AG04450 (cell line): Measurements from ENCODE around the gene GALNT11. TPM values are rescaled to one million over a fixed set of nuclear protein-coding genes. Genes with fewer than 3 reads are reported as not detected.
"Not testable (repeated sequence)": the region's sequence is repeated elsewhere in the genome, so short reads cannot be mapped to it uniquely, and the experiment has no call there.

Experiments
- CTCF ChIA-PET: fragments of 300-600, 350-600 bp; formaldehyde crosslinking; extraction: SDS; loops from one replicate; lab custom pipeline; 2022; ENCODE audit warnings: antibody characterized with exemption, inconsistent platforms; lab: Charles Lee
- POLR2A ChIA-PET: fragments of 350-600 bp; formaldehyde crosslinking; extraction: SDS; loops from one replicate; lab custom pipeline; 2021; ENCODE audit warnings: antibody characterized with exemption, inconsistent platforms; lab: Yijun Ruan, JAX
- DNase-seq: peaks from one replicate; pipeline ENCODE4 v3.0.0-alpha.2; 2011; ENCODE audit warnings: low read depth, low spot score
- H3K27ac ChIP-seq: one replicate; pipeline ENCODE4 v1.5.1; 2012; ENCODE audit warnings: low read depth, low read length, control low read depth
- H3K27me3 ChIP-seq: one replicate; pipeline ENCODE4 v1.6.0; 2012; ENCODE audit warnings: low read length; ENCODE audit not compliant: control insufficient read depth, insufficient read depth
- H3K4me3 ChIP-seq: 2 replicates; pipeline ENCODE4 v1.5.1; 2011; ENCODE audit warnings: mild to moderate bottlenecking, low read depth, low read length, control low read depth
- H3K9me3 ChIP-seq: 2 replicates; pipeline ENCODE4 v1.5.1; 2012; ENCODE audit warnings: low read length; ENCODE audit not compliant: control insufficient read depth, insufficient read depth
- polyA plus RNA-seq: library from polyadenylated mRNA; depleted of rRNA; stranded (reverse); fragments of >200 nt; gene quantifications from 2 replicates; pipeline ENCODE4 v1.2.3, GENCODE V29; 2011
- TF ChIP-seq, protein P1 (sequence below): IDR thresholded peaks from 2 replicates; pipeline ENCODE4 v1.5.1; 2011; ENCODE audit warnings: low read depth, low read length, control low read depth, inconsistent platforms

Gene GALNT11
- polyA plus RNA-seq, 1 experiment: 37.6 TPM

DNA sequence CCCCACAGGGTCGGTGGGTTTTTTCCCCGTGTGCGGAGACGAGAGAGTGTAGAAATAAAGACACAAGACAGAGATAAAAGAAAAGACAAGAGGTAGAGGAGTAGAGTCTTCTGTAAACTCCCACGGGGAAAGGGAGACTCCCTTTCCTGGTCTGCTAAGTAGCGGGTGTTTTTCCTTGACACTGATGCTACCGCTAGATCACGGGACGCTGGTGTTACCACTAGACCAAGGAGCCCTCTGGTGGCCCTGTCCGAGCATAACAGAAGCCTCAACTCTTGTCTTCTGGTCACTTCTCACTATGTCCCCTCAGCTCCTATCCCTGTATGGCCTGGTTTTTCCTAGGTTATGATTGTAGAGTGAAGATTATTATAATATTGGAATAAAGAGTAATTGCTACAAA is 4.6 kb downstream of the GALNT11 start:
- TF ChIP-seq, protein P1, sequence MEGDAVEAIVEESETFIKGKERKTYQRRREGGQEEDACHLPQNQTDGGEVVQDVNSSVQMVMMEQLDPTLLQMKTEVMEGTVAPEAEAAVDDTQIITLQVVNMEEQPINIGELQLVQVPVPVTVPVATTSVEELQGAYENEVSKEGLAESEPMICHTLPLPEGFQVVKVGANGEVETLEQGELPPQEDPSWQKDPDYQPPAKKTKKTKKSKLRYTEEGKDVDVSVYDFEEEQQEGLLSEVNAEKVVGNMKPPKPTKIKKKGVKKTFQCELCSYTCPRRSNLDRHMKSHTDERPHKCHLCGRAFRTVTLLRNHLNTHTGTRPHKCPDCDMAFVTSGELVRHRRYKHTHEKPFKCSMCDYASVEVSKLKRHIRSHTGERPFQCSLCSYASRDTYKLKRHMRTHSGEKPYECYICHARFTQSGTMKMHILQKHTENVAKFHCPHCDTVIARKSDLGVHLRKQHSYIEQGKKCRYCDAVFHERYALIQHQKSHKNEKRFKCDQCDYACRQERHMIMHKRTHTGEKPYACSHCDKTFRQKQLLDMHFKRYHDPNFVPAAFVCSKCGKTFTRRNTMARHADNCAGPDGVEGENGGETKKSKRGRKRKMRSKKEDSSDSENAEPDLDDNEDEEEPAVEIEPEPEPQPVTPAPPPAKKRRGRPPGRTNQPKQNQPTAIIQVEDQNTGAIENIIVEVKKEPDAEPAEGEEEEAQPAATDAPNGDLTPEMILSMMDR: peak; percentile 25; the same call in 1 of the 2 replicates
- H3K4me3 ChIP-seq, CTCF ChIA-PET, POLR2A ChIA-PET, H3K9me3 ChIP-seq, H3K27ac ChIP-seq, H3K27me3 ChIP-seq, DNase-seq: not testable (repeated sequence)

DNA sequence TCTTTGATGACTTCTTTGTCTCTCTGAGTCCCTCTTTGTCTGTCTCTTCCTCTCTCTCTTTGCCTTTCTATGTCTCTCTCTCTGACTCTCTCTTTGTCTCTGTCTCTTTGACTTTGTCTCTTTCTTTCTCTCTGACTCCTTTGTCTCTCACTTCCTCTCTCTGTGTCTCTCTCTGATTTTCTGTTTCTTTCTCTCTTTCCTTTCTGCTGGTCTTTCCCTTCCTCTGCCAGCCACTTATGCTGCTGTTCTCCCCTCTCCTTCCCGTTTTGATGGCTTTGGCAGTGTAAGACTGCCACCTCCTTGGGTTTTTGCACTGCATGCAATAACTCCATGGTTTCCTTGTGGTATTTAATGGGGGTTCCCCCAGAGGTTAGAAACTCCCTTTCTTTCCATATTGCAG is 5.2 kb downstream of the GALNT11 start:
- H3K27ac ChIP-seq, DNase-seq, H3K27me3 ChIP-seq, CTCF ChIA-PET, H3K9me3 ChIP-seq, POLR2A ChIA-PET, H3K4me3 ChIP-seq: not testable (repeated sequence)

DNA sequence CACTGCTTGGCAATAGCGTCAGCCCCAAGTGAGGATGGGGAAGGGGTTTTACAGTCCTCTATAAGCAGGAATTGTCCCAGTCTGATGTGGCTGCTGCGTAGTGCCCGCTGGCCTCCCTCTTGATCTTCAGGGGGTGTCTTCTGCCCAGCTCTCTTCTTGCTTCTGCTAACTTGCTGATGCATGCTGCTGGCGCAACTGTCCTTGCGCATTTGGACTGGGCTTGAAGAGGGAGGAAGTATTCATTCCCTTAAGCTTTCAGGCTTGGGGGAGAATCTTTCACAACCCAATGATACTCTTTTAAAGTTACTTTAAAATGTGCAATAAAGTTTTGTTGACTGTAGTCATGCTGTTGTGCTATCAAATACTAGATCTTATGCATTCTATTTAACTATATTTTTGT is 10.3 kb downstream of the GALNT11 start:
- POLR2A ChIA-PET: no interaction called here

DNA sequence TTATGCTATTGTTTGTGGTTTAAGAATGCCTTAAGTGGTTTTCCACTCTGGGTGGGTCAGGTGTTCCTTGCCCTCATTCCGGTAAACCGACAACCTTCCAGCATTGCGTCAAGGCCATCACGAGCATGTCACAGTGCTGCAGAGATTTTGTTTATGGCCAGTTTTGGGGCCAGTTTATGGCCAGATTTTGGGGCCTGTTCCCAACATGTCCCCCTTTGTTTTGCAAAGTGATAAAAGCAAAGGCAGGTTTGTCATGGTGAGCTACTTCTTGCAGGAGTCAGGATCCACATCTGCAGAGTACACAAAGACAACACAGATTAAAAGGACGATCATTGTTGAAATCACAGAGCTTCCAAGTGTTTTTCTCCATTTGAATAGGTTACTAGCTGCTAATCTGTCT is 12.9 kb downstream of the GALNT11 start:
- CTCF ChIA-PET: interaction anchor here (0.7 kb wide), 1 partner anchor 668 kb away, joined by 3 read pairs; no protein-coding TSS in a partner anchor
- H3K27ac ChIP-seq, POLR2A ChIA-PET, H3K4me3 ChIP-seq, DNase-seq, H3K27me3 ChIP-seq, H3K9me3 ChIP-seq: not testable (repeated sequence)

More for the DNA sequence above, 10.3 kb downstream of the GALNT11 start:
- TF ChIP-seq, protein P1: no peak
- no peaks in the 10 kb centered on the region for H3K27me3 ChIP-seq
- no peak overlapping the region for H3K27ac ChIP-seq
- H3K4me3 ChIP-seq: no peak overlapping the region
- H3K9me3 ChIP-seq: peaks cover 10% of the 10 kb centered on the region; the same call in 1 of the 2 replicates
- CTCF ChIA-PET: no interaction called here
- no peak for DNase-seq

DNA sequence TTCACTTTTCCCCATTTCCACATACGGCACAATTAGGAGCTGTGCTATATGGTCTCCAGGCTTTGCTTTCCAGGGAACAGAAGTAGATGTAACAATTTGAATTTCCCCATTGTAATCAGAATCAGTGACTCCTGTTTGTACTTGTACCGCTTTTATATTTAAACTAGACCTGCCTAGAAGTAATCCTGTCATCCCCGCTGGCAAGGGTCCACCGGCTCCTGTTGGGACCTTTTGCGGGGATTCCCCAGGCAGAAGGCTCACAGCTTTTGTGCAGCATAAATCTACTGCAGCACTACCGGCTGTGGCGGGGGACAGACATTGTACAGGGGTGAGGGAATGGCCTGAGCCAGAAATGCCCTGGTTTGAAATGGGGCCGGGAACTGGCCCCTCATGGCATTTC is 17.6 kb downstream of the GALNT11 start:
- H3K27ac ChIP-seq, H3K27me3 ChIP-seq, H3K4me3 ChIP-seq, POLR2A ChIA-PET, DNase-seq, H3K9me3 ChIP-seq: not testable (repeated sequence)
- CTCF ChIA-PET: interaction anchor here (0.6 kb wide), 1 partner anchor 1588 kb away, joined by 3 read pairs; no protein-coding TSS in a partner anchor

DNA sequence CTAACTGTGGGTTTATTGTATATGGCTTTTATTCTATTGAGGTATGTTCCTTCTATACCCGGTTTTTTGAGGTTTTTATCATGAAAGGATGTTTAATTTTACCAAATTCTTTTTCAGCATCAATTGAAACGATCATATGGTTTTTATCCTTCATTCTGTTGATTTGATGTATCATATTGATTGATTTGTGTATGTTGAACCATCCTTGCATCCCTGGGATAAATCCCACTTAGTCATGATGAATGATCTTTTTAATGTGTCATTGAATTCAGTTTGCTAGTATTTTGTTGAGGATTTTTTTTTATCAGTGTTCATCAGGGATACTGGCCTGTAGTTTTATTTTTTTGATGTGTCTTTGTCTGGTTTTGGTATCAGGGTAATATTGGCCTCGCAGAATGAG is 19.4 kb downstream of the GALNT11 start:
- CTCF ChIA-PET, POLR2A ChIA-PET, H3K27me3 ChIP-seq, H3K27ac ChIP-seq, H3K4me3 ChIP-seq, DNase-seq, H3K9me3 ChIP-seq: not testable (repeated sequence)

DNA sequence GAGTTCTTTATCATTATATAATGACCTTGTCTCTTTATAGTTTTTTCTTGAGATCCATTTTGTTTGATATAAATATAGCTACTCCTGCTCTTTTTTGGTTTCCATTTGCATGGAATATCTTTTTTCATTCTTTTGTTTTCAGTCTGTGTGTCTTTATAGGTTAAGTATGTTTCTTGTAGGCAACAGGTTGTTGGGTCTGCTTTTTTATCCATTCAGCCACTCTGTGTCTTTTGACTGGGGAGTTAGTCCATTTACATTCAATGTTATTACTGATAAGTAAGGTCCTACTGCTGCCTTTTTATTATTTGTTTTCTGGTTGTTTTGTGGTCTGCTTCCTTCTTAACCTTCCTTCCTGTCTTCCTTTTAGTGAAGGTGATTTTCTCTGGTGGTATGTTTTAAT is 21.1 kb downstream of the GALNT11 start:
- Histone ChIP-seq H3K4me3 (no peak overlapping the region), H3K27ac (no peak overlapping the region), H3K27me3 (no peaks in the 10 kb centered on the region), H3K9me3 (peaks cover 3% of the 10 kb centered on the region; the same call in 1 of the 2 replicates)
- ChIA-PET POLR2A (interaction anchor here (0.6 kb wide), 1 partner anchor 90 kb away, joined by 5 read pairs; no protein-coding TSS in a partner anchor), CTCF (no interaction called here)
- no peak for DNase-seq
- TF ChIP-seq, protein P1: no peak
